Astrocyte (in vitro differentiated cells and primary cell): Measurements from ENCODE around the gene CPNE5. TPM values are rescaled to one million over a fixed set of nuclear protein-coding genes. Genes with fewer than 3 reads are reported as not detected.

Experiments used
- DNase-seq: peaks from one replicate; pipeline ENCODE4 v3.0.0-alpha.2; 2010; ENCODE audit warnings: low read depth
- FAIRE-seq: peaks from 2 replicates; lab custom pipeline; 2011; peaks lifted over from hg19 to GRCh38; lab: Jason Lieb, UNC
- H2AFZ ChIP-seq: 2 replicates; pipeline ENCODE4 v1.6.0; 2012; ENCODE audit warnings: low read depth, low read length, inconsistent platforms
- H3K27ac ChIP-seq: 2 replicates; pipeline ENCODE4 v1.5.1; 2011; ENCODE audit warnings: low read depth, low read length, inconsistent platforms
- H3K27me3 ChIP-seq: 2 replicates; pipeline ENCODE4 v1.6.0; 2011; ENCODE audit warnings: low read length, inconsistent platforms; ENCODE audit not compliant: insufficient read depth
- H3K36me3 ChIP-seq: 2 replicates; pipeline ENCODE4 v1.5.1; 2011; ENCODE audit warnings: low read length, inconsistent platforms; ENCODE audit not compliant: insufficient read depth
- H3K4me1 ChIP-seq: 2 replicates; pipeline ENCODE4 v1.5.1; 2011; ENCODE audit warnings: low read length, inconsistent platforms; ENCODE audit not compliant: insufficient read depth
- H3K4me2 ChIP-seq: 2 replicates; pipeline ENCODE4 v1.6.0; 2012; ENCODE audit warnings: low read length, inconsistent platforms
- H3K4me3 ChIP-seq: 2 replicates; pipeline ENCODE4 v1.5.1; 2011; ENCODE audit warnings: low read depth, mild to moderate bottlenecking, low read length, inconsistent platforms; ENCODE audit not compliant: insufficient read depth
- H3K79me2 ChIP-seq: 2 replicates; pipeline ENCODE4 v1.6.0; 2012; ENCODE audit warnings: mild to moderate bottlenecking, low read length, inconsistent platforms; ENCODE audit not compliant: insufficient read depth
- H3K9ac ChIP-seq: 2 replicates; pipeline ENCODE4 v1.6.0; 2012; ENCODE audit warnings: mild to moderate bottlenecking, low read length, inconsistent platforms
- H3K9me3 ChIP-seq: 2 replicates; pipeline ENCODE4 v1.5.1; 2012; ENCODE audit warnings: low read depth, mild to moderate bottlenecking, low read length, inconsistent platforms; ENCODE audit not compliant: insufficient read depth
- H4K20me1 ChIP-seq: 2 replicates; pipeline ENCODE4 v1.6.0; 2012; ENCODE audit warnings: low read length, inconsistent platforms; ENCODE audit not compliant: insufficient read depth
- H3K27ac Mint-ChIP-seq: one replicate; pipeline ENCODE4 v1.8.0; 2021; ENCODE audit warnings: mild to moderate bottlenecking, mixed read lengths; ENCODE audit not compliant: unreplicated experiment
- H3K27me3 Mint-ChIP-seq: one replicate; pipeline ENCODE4 v1.8.0; 2021; ENCODE audit warnings: low read depth, mixed read lengths; ENCODE audit not compliant: unreplicated experiment
- H3K36me3 Mint-ChIP-seq: one replicate; pipeline ENCODE4 v1.8.0; 2021; ENCODE audit warnings: low read depth, mixed read lengths; ENCODE audit not compliant: unreplicated experiment
- H3K4me1 Mint-ChIP-seq: one replicate; pipeline ENCODE4 v1.8.0; 2021; ENCODE audit warnings: low read depth, mixed read lengths; ENCODE audit not compliant: unreplicated experiment
- H3K4me3 Mint-ChIP-seq: one replicate; pipeline ENCODE4 v1.8.0; 2021; ENCODE audit warnings: mild to moderate bottlenecking, moderate library complexity, mixed read lengths; ENCODE audit not compliant: unreplicated experiment
- H3K9me3 Mint-ChIP-seq: one replicate; pipeline ENCODE4 v1.8.0; 2021; ENCODE audit warnings: mild to moderate bottlenecking, mixed read lengths; ENCODE audit not compliant: unreplicated experiment
- CTCF ChIP-seq: IDR thresholded peaks from 2 replicates; pipeline ENCODE4 v1.5.1; 2011; ENCODE audit warnings: low read depth, mild to moderate bottlenecking, inconsistent platforms, low read length, moderate library complexity; ENCODE audit not compliant: insufficient read depth
- EZH2 ChIP-seq: IDR thresholded peaks from 2 replicates; pipeline ENCODE4 v1.6.1; 2012; ENCODE audit warnings: mild to moderate bottlenecking, low read length, inconsistent platforms; ENCODE audit not compliant: insufficient read depth
- total RNA-seq: library from RNA; stranded (reverse); gene quantifications from 2 replicates; pipeline ENCODE4 v1.2.1, GENCODE V29; 2021

Gene CPNE5
- total RNA-seq, 1 donor from 2014 or later: 0.11 TPM

DNA sequence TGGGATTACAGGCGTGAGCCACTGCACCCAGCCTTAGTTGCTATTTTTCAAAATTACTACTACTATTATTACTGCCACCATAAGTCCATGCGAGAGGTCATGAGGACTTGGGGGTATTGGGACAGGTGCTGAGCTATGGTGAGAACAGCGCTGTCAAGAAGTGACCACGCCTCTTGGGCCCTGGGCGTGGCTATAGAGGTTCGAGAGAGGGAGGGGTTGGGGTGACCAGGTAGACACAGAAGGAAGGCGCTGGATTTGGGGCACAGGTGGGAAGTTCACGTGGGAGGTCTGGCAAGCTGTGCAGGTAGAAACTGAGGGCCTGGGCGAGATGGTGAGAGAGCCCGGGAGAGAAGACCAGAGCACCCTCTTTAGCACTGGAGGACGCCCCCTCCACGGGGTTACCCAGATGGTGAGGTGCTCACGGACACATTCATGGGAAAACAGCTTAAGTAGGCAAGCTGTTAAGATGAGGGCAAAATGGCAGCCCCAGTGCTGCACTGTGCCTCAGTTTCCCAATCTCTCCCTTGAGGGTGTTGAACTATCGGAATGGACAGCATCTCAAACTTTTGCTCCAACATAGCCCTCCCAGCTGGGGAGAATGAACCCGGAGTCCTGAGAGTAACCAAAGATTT is 80.6 kb downstream of the CPNE5 start:
- Histone ChIP-seq H3K27me3 (no peaks in the 10 kb centered on the region), H3K4me2 (no peak overlapping the region), H3K4me3 (no peak overlapping the region), H3K79me2 (no peaks in the 10 kb centered on the region), H3K9ac (no peak overlapping the region), H3K9me3 (no peaks in the 10 kb centered on the region), H4K20me1 (no peaks in the 10 kb centered on the region), H3K36me3 (no peaks in the 10 kb centered on the region), H3K4me1 (peaks cover 6% of the 10 kb centered on the region), H3K27ac (no peak overlapping the region), H2AFZ (no peak overlapping the region)
- Mint-ChIP-seq H3K4me1 (peaks cover 17% of the 10 kb centered on the region), H3K27me3 (peaks cover 24% of the 10 kb centered on the region), H3K27ac (peak overlapping the region; percentile 20), H3K4me3 (no peak overlapping the region), H3K9me3 (no peaks in the 10 kb centered on the region), H3K36me3 (no peaks in the 10 kb centered on the region)
- DNase-seq (no peak), FAIRE-seq (no peak)
- TF ChIP-seq CTCF (no peak), EZH2 (no peak)

DNA sequence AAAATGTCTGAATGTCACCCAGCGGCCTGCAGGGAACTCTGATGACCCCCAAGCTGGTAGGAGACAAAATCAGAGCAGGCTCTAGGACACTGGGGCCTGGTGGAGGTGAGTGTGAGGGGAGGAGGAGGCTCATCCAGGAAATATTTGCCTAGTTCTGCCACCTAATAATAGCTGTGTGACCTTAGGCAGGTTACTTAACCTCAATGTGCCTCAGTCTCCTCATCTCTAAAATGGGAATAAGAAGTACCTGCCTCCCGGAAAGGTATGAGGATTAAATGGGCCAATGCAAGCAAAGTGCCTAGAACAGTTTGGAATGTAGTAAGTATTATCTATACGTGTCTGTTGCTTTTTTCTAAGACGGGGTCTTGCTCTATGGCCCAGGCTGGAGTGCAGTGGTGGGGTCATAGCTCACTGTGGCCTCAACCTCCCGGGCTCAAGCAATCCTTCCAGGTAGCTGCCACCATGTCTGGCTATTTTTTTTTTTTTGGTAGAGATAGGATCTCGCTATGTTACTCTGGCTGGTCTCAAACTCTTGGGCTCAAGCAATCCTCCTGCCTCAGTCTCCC is 81.2 kb downstream of the CPNE5 start:
- no peak overlapping the region for H3K4me3 Mint-ChIP-seq
- no peak for DNase-seq
- Histone ChIP-seq H3K27me3 (no peaks in the 10 kb centered on the region), H3K4me3 (no peak overlapping the region), H3K9ac (no peak overlapping the region), H2AFZ (no peak overlapping the region), H3K79me2 (no peaks in the 10 kb centered on the region), H3K27ac (no peak overlapping the region), H3K9me3 (no peaks in the 10 kb centered on the region), H3K36me3 (no peaks in the 10 kb centered on the region), H3K4me1 (peaks cover 6% of the 10 kb centered on the region), H4K20me1 (no peaks in the 10 kb centered on the region), H3K4me2 (no peak overlapping the region)
- FAIRE-seq: no peak
- H3K36me3 Mint-ChIP-seq: no peaks in the 10 kb centered on the region
- H3K9me3 Mint-ChIP-seq: no peaks in the 10 kb centered on the region
- TF ChIP-seq EZH2: no peak
- no peak for TF ChIP-seq CTCF
- H3K27me3 Mint-ChIP-seq: peaks cover 24% of the 10 kb centered on the region
- peaks cover 17% of the 10 kb centered on the region for H3K4me1 Mint-ChIP-seq
- no peak overlapping the region for H3K27ac Mint-ChIP-seq

GRCh38 chr6:36757206-36757605 is 82.0 kb downstream of the CPNE5 start:
- no peaks in the 10 kb centered on the region for H3K9me3 Mint-ChIP-seq
- Histone ChIP-seq H3K36me3 (no peaks in the 10 kb centered on the region), H3K9me3 (no peaks in the 10 kb centered on the region), H2AFZ (no peak overlapping the region), H3K79me2 (no peaks in the 10 kb centered on the region), H4K20me1 (no peaks in the 10 kb centered on the region), H3K27ac (no peak overlapping the region), H3K9ac (no peak overlapping the region), H3K4me1 (peaks cover 6% of the 10 kb centered on the region), H3K27me3 (no peaks in the 10 kb centered on the region), H3K4me2 (no peak overlapping the region), H3K4me3 (no peak overlapping the region)
- peaks cover 21% of the 10 kb centered on the region for H3K27me3 Mint-ChIP-seq
- DNase-seq (no peak), FAIRE-seq (no peak)
- no peak for TF ChIP-seq EZH2
- TF ChIP-seq CTCF: no peak
- no peak overlapping the region for H3K4me3 Mint-ChIP-seq
- H3K4me1 Mint-ChIP-seq: peaks cover 18% of the 10 kb centered on the region
- no peaks in the 10 kb centered on the region for H3K36me3 Mint-ChIP-seq
- H3K27ac Mint-ChIP-seq: peak overlapping the region; percentile 5
